ENCODE measurements around the gene GCLC.

GCLC gene

GRCh38 chr6:53510746-53511145 lies 34.2 kb downstream of the GCLC start:
- DNase-seq = no peak
- Histone ChIP-seq H3K4me3 (ENCODE audit: low read depth, low read length) (no peak overlapping the region), H3K36me3 (peaks cover 67% of the 10 kb centered on the region), H3K9me3 (ENCODE audit: severe bottlenecking) (no peaks in the 10 kb centered on the region), H3K27me3 (ENCODE audit: insufficient read depth, low read depth, severe bottlenecking) (no peaks in the 10 kb centered on the region), H3K27ac (no peak overlapping the region)
- TF ChIP-seq CTCF (IDR thresholded peaks at IDR 0.05; ENCODE audit: low read depth, low read length) = no peak

GRCh38 chr6:53506872-53507271 lies 38.0 kb downstream of the GCLC start:
- no peak for TF ChIP-seq CTCF (IDR thresholded peaks at IDR 0.05; ENCODE audit: low read depth, low read length)
- Histone ChIP-seq H3K27me3 (ENCODE audit: insufficient read depth, low read depth, severe bottlenecking) (no peaks in the 10 kb centered on the region), H3K4me3 (ENCODE audit: low read depth, low read length) (no peak overlapping the region), H3K36me3 (peaks cover 58% of the 10 kb centered on the region), H3K27ac (no peak overlapping the region), H3K9me3 (ENCODE audit: severe bottlenecking) (no peaks in the 10 kb centered on the region)
- DNase-seq = no peak

- peaks cover 64% of the 10 kb centered on the region for H3K36me3 ChIP-seq
- no peak for TF ChIP-seq CTCF (IDR thresholded peaks at IDR 0.05; ENCODE audit: low read depth, low read length)
- H3K27me3 ChIP-seq (ENCODE audit: insufficient read depth, low read depth, severe bottlenecking) = no peaks in the 10 kb centered on the region
- DNase-seq = no peak
- H3K27ac ChIP-seq = no peak overlapping the region
- H3K9me3 ChIP-seq (ENCODE audit: severe bottlenecking) = no peaks in the 10 kb centered on the region
- no peak overlapping the region for H3K4me3 ChIP-seq (ENCODE audit: low read depth, low read length)
These were observed 40.4 kb downstream of the GCLC start for GRCh38 chr6:53504512-53504911.

- Histone ChIP-seq H3K4me3 (ENCODE audit: low read depth, low read length) (no peak overlapping the region), H3K36me3 (peaks cover 63% of the 10 kb centered on the region)
- no peak for TF ChIP-seq CTCF (IDR thresholded peaks at IDR 0.05; ENCODE audit: low read depth, low read length)
These were observed 41.8 kb downstream of the GCLC start for GRCh38 chr6:53503060-53503459.

GRCh38 chr6:53501432-53501831 lies 43.5 kb downstream of the GCLC start:
- DNase-seq = no peak
- H3K9me3 ChIP-seq (ENCODE audit: severe bottlenecking) = no peaks in the 10 kb centered on the region
- H3K27ac ChIP-seq = 0 out of 2 replicates have a peak overlapping the region, but pooled peaks have one; percentile 2
- H3K27me3 ChIP-seq (ENCODE audit: insufficient read depth, low read depth, severe bottlenecking) = no peaks in the 10 kb centered on the region
- no peak for TF ChIP-seq CTCF (IDR thresholded peaks at IDR 0.05; ENCODE audit: low read depth, low read length)
- no peak overlapping the region for H3K4me3 ChIP-seq (ENCODE audit: low read depth, low read length)
- H3K36me3 ChIP-seq = peaks cover 57% of the 10 kb centered on the region

More at GRCh38 chr6:53503060-53503459, 41.8 kb downstream of the GCLC start:
- Histone ChIP-seq H3K27ac (no peak overlapping the region), H3K9me3 (ENCODE audit: severe bottlenecking) (no peaks in the 10 kb centered on the region), H3K27me3 (ENCODE audit: insufficient read depth, low read depth, severe bottlenecking) (no peaks in the 10 kb centered on the region)
- no peak for DNase-seq

GRCh38 chr6:53500095-53500494 lies 44.8 kb downstream of the GCLC start:
- no peaks in the 10 kb centered on the region for H3K27me3 ChIP-seq (ENCODE audit: insufficient read depth, low read depth, severe bottlenecking)
- no peak overlapping the region for H3K4me3 ChIP-seq (ENCODE audit: low read depth, low read length)
- H3K27ac ChIP-seq = no peak overlapping the region
- 0 out of 2 replicates have a peak, but pooled peaks have one; percentile 4 for TF ChIP-seq CTCF (IDR thresholded peaks at IDR 0.05; ENCODE audit: low read depth, low read length)
- no peaks in the 10 kb centered on the region for H3K9me3 ChIP-seq (ENCODE audit: severe bottlenecking)
- DNase-seq = no peak
- H3K36me3 ChIP-seq = peaks cover 44% of the 10 kb centered on the region
